Mucosa of rectum (tissue), 2 donors: ENCODE results near the gene COL19A1.
"Not testable (repeated sequence)": the region's sequence is repeated elsewhere in the genome, so short reads cannot be mapped to it uniquely, and the experiment has no call there.

ENCODE experiments used
- H3K27ac ChIP-seq, 2 donors: one replicate each; pipeline ENCODE4 v1.7.0; 2013; ENCODE audit warnings: inconsistent platforms in 2 of 2, low read depth in 2 of 2, low read length in 2 of 2
- H3K27me3 ChIP-seq, 2 donors: one replicate each; pipeline ENCODE4 v1.7.0; 2013; ENCODE audit warnings: low read length in 2 of 2; ENCODE audit not compliant: control insufficient read depth in 2 of 2, insufficient read depth in 2 of 2
- H3K36me3 ChIP-seq, 2 donors: one replicate each; pipeline ENCODE4 v1.7.0; 2013; ENCODE audit warnings: low read length in 2 of 2; ENCODE audit not compliant: control insufficient read depth in 2 of 2, insufficient read depth in 2 of 2
- H3K4me1 ChIP-seq, 2 donors: one replicate each; pipeline ENCODE4 v1.7.0; 2013; ENCODE audit warnings: low read length in 2 of 2, mild to moderate bottlenecking in 1 of 2; ENCODE audit not compliant: control insufficient read depth in 2 of 2, insufficient read depth in 2 of 2
- H3K4me3 ChIP-seq, 2 donors: one replicate each; pipeline ENCODE4 v1.7.0; 2013; ENCODE audit warnings: low read length in 2 of 2
- H3K9ac ChIP-seq, 2 donors: one replicate each; pipeline ENCODE4 v1.7.0; 2013; ENCODE audit warnings: low read length in 2 of 2, low read depth in 1 of 2, mild to moderate bottlenecking in 1 of 2
- H3K9me3 ChIP-seq, 2 donors: one replicate each; pipeline ENCODE4 v1.7.0; 2013; ENCODE audit warnings: low read length in 2 of 2; ENCODE audit not compliant: control insufficient read depth in 2 of 2
- donor health status: healthy.
- donor health status: Normal muscosa, but diverticular disease.

The COL19A1 gene

DNA sequence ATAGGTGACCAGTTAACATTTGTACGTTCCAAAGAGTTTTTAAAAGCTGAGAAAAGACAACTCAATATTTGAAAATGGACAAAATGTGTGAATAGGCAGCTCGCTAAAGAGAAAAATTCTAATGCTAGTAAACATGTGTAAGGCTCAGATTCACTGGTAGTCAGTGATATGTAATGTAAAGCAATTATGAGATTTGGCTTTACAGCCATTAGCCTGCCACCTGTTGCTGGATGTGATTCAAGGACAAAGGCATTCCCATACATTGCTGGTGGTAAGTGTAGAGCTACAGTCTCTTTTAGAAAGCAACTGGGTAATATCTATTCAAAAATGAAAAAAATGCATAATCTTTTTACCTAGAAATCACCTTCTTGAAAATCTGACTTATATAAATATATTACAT is 114.3 kb downstream of the COL19A1 start:
- Histone ChIP-seq H3K4me3 (no peak overlapping the region), H3K4me1 (no peaks in the 10 kb centered on the region), H3K27me3 (no peaks in the 10 kb centered on the region), H3K27ac (no peak overlapping the region), H3K9ac (no peak overlapping the region), H3K36me3 (no peaks in the 10 kb centered on the region), H3K9me3 (no peaks in the 10 kb centered on the region)

DNA sequence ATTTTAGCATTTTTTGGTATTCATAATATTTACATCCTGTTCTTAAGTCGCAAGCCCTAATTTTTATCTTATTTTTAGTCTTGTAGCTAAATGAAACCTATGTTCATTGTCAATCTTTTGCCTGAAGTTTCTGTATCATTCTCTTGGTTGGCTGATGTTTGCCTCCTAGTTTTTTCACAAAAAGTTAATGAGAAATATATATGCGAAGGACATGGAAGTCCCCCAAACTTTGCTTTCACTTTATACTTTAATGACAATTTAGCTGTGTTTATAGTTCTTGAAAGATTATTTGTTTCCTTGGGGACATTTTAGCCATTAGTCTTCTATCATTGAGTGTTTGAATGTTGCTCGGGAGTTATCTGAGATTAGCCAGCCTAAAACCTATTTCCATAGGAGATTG is 118.2 kb downstream of the COL19A1 start:
- Histone ChIP-seq H3K36me3 (no peaks in the 10 kb centered on the region), H3K27me3 (no peaks in the 10 kb centered on the region), H3K4me1 (no peaks in the 10 kb centered on the region), H3K9ac (no peak overlapping the region), H3K27ac (no peak overlapping the region), H3K4me3 (no peak overlapping the region), H3K9me3 (no peaks in the 10 kb centered on the region)

DNA sequence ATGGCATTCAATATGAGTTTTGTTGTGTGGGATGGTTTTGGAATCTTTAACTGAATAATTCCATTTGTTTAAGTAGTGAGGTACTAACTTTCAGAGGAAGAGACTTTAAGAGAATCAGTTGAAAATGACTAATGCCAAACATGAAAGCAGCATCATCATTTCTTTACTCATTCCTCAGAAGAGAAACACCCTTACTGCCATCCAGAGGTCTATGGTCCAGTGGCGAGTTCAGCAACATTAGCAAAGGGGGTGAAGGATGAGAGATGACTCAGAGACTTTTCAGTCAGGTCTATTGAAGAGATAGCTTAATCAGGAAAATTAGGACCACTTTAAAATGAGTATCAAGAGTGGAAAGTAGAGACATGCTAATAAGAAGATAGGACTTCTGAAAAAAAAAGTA is 118.8 kb downstream of the COL19A1 start:
- Histone ChIP-seq H3K27me3 (no peaks in the 10 kb centered on the region), H3K4me3 (no peak overlapping the region), H3K9me3 (no peaks in the 10 kb centered on the region), H3K9ac (no peak overlapping the region), H3K36me3 (no peaks in the 10 kb centered on the region), H3K27ac (no peak overlapping the region), H3K4me1 (no peaks in the 10 kb centered on the region)

DNA sequence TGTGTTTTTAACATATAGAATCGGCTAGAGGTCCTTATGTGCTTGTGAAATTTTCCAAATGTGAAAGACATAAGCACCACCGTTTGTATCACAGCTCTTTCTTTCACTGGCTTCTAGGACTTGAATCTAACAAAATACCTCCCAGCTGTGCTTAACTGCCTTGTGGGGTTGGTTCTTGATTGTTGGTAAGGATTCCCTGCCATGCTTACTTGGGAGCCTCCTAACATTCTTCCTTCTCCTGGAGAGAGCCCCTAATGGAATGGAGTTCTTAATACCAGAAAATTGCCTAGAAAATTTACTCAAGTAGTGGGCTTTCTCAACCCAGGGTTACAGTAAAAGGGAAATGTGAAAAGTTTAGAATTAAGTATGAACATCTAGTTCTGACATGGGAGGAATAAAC is 121.2 kb downstream of the COL19A1 start:
- Histone ChIP-seq H3K9me3 (no peaks in the 10 kb centered on the region), H3K27ac (no peak overlapping the region), H3K36me3 (no peaks in the 10 kb centered on the region), H3K4me1 (no peaks in the 10 kb centered on the region), H3K4me3 (no peak overlapping the region), H3K9ac (no peak overlapping the region), H3K27me3 (no peaks in the 10 kb centered on the region)

DNA sequence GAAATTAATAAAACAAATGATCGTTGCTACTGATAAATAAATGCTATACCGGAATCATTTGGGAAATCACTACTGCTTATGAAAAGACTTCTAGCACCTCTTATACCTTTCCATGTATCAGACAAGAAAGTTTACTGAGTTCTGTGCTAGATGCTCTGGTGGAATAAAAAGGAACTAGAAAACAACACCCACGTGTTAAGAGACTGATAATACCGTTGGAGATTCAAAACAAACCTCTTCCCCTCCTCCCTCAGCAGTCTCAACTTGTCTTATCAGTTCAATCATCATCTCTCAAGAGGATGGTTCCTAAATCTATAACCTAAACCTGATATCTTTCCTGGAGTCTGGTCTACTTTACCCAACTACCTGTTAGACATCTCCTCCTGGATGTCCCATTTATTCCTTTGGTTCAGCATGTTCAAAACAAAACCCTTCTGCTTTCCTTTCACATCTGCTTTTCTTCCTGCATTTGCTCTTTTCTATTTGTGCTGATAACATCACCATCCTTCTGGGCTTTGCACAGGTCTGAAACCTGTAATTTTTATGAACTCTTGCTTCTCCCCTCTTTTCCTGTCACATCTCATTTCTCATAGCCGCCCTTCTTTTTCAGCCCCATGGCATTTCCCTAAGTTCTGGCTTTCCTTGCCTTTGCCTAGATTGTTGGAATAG is 122.2 kb downstream of the COL19A1 start:
- H3K27me3 ChIP-seq, result no peaks in the 10 kb centered on the region
- H3K27ac ChIP-seq, result no peak overlapping the region
- no peaks in the 10 kb centered on the region for H3K36me3 ChIP-seq
- H3K9ac ChIP-seq, result no peak overlapping the region
- H3K4me1 ChIP-seq, result no peaks in the 10 kb centered on the region
- no peak overlapping the region for H3K4me3 ChIP-seq
- H3K9me3 ChIP-seq, result no peaks in the 10 kb centered on the region

DNA sequence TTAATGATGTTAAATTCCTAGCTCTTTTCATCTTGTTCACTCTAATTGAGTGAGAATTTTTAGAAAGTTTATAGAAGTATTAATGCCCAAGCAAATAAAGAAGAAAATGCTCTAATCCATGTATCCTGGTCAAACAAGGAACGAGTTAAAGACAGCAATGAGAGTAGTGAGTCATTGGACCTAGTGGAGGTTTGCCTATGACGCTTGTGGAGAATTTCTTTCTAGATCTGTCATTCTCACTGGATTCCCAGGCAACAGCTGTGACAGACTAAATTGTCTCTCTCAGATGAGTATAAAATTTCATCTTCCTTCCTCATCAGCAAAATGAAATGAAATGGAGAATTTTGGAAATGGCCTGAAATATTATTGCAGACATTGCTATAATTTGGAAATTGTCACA is 127.9 kb downstream of the COL19A1 start:
- H3K4me3 ChIP-seq, result no peak overlapping the region
- no peaks in the 10 kb centered on the region for H3K27me3 ChIP-seq
- H3K4me1 ChIP-seq, result no peaks in the 10 kb centered on the region
- no peaks in the 10 kb centered on the region for H3K36me3 ChIP-seq
- no peak overlapping the region for H3K9ac ChIP-seq
- H3K9me3 ChIP-seq, result no peaks in the 10 kb centered on the region
- H3K27ac ChIP-seq, result no peak overlapping the region

DNA sequence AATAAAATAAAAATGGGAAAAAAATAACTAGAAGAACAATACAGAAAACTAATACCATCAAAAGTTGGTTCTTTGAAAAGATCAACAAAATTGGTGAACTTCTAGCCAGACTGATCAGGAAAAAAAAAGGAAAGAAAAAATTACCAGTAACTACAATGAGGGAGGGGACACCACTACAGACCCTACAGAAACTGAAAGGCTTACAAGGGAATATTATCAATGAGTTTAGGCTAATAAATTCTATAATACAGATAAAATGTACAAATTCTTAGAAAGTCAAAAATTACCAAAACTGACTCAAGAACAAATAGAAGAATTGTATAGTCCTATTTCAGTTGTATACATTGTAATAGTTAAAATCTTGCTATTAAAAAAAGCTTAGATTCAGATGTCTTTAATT is 141.8 kb downstream of the COL19A1 start:
- H3K4me3 ChIP-seq, result no peak overlapping the region
- no peak overlapping the region for H3K9ac ChIP-seq
- H3K27me3 ChIP-seq, result no peaks in the 10 kb centered on the region
- H3K36me3 ChIP-seq, result no peaks in the 10 kb centered on the region
- H3K4me1 ChIP-seq, result no peaks in the 10 kb centered on the region
- no peaks in the 10 kb centered on the region for H3K9me3 ChIP-seq
- no peak overlapping the region for H3K27ac ChIP-seq

DNA sequence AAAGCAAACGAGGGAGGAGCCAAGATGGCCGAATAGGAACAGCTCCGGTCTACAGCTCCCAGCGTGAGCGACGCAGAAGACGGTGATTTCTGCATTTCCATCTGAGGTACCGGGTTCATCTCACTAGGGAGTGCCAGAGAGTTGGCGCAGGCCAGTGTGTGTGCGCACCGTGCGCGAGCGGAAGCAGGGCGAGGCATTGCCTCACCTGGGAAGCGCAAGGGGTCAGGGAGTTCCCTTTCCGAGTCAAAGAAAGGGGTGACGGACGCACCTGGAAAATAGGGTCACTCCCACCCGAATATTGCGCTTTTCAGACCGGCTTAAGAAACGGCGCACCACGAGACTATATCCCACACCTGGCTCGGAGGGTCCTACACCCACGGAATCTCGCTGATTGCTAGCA is 144.0 kb downstream of the COL19A1 start:
- H3K9ac ChIP-seq, H3K27me3 ChIP-seq, H3K9me3 ChIP-seq, H3K4me3 ChIP-seq, H3K27ac ChIP-seq, H3K36me3 ChIP-seq, H3K4me1 ChIP-seq: not testable (repeated sequence)

DNA sequence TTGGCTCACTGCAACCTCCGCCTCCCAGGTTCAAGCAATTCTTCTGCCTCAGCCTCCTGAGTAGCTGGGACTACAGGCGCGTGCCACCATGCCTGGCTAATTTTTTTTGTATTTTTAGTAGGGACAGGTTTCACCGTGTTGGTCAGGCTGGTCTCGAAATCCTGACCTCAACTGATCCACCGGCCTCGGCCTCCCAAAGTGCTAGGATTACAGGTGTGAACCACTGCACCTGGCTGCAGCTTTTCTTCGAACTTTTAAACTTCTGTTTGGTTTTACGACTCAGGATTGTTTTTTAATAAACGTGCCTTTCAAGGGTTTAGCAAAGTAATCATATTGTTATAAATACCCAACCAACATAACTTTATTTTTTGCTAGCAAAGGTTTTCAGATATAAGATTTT is 156.8 kb downstream of the COL19A1 start:
- not testable (repeated sequence) for H3K4me1 ChIP-seq, H3K27ac ChIP-seq

DNA sequence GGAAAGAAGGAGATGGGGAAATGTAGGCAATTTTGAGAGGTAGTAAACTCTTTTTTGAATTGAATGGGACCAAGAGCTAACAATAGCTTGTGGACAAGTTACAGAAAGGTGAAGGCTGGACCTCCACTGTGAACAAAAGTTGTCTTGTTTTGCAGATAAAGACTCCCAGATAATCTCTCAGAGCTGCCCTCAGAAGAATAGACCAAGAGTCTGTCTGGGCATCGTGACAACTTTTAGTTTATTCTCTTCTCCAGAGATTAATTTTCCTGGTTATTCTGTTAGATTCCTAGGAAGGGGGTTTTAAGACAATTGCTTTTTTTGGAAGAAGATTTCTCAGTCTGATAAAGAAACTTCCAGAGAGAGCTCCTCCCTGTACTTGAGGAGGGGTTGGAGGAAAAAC is 161.9 kb downstream of the COL19A1 start:
- Histone ChIP-seq H3K36me3 (no peaks in the 10 kb centered on the region), H3K9ac (no peak overlapping the region), H3K4me3 (no peak overlapping the region), H3K9me3 (no peaks in the 10 kb centered on the region), H3K27me3 (no peaks in the 10 kb centered on the region), H3K4me1 (no peaks in the 10 kb centered on the region), H3K27ac (no peak overlapping the region)

More for the DNA sequence above, 156.8 kb downstream of the COL19A1 start:
- not testable (repeated sequence) for H3K36me3 ChIP-seq, H3K9me3 ChIP-seq, H3K4me3 ChIP-seq, H3K9ac ChIP-seq, H3K27me3 ChIP-seq

DNA sequence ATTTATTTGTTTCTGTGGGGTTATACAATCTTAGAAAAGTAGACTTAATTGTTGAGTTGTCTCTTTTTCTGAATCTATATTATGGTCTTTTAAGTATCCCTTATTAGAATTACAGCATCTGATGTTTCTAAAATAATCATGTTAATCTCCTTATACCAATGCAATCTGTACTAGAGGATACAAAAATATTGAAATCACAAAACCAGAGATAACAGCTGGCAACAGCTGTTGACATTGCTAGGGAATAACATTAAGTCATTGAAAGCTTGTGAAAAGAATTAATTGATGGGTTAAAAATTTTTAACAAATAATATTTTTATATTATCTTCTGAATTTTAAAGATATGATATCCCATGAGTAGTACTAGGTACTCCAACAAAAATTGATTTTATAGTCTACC is 162.6 kb downstream of the COL19A1 start:
- Histone ChIP-seq H3K36me3 (no peaks in the 10 kb centered on the region), H3K27ac (no peak overlapping the region), H3K4me1 (no peaks in the 10 kb centered on the region), H3K4me3 (no peak overlapping the region), H3K9me3 (no peaks in the 10 kb centered on the region), H3K27me3 (no peaks in the 10 kb centered on the region), H3K9ac (no peak overlapping the region)
